Spleen (tissue), 13 donors: ENCODE results near the gene YPEL2. TPM values are rescaled to one million over a fixed set of nuclear protein-coding genes. Genes with fewer than 3 reads are reported as not detected.

Source experiments
- DNase-seq: peaks from one replicate; pipeline ENCODE4 v3.0.0-alpha.2; 2020
- H3K27ac ChIP-seq, 8 donors: fragments of 200-600 bp; sonication (generic) in 7 of 8; 1 replicate in 4 of 8; 2 replicates in 4 of 8; pipeline versions ENCODE4 v1.5.0 to v1.8.0; 2016 to 2021; ENCODE audit warnings: inconsistent platforms in 4 of 8, mild to moderate bottlenecking in 4 of 8, moderate library complexity in 1 of 8
- H3K27me3 ChIP-seq, 7 donors: fragments of 200-600 bp; sonication (generic) in 6 of 7; replicated peaks in 1 of 7; 1 replicate in 4 of 7; 2 replicates in 3 of 7; pipeline versions ENCODE4 v1.5.0 to v1.8.0; 2016 to 2021; ENCODE audit warnings: inconsistent platforms in 3 of 7, mild to moderate bottlenecking in 1 of 7
- H3K36me3 ChIP-seq, 6 donors: fragments of 200-600 bp; sonication (generic) in 5 of 6; 1 replicate in 4 of 6; 2 replicates in 2 of 6; pipeline versions ENCODE4 v1.5.0 to v1.8.0; 2016 to 2021; ENCODE audit warnings: inconsistent platforms in 2 of 6
- H3K4me1 ChIP-seq, 6 donors: fragments of 200-600 bp; sonication (generic) in 5 of 6; 1 replicate in 3 of 6; 2 replicates in 3 of 6; pipeline versions ENCODE4 v1.5.0 to v1.8.0; 2016 to 2021; ENCODE audit warnings: inconsistent platforms in 3 of 6
- H3K4me3 ChIP-seq, 8 donors: fragments of 200-600 bp; sonication (generic) in 7 of 8; 1 replicate in 4 of 8; 2 replicates in 4 of 8; pipeline versions ENCODE4 v1.5.0 to v1.8.0; 2016 to 2021; ENCODE audit warnings: inconsistent platforms in 4 of 8, mild to moderate bottlenecking in 4 of 8, moderate library complexity in 2 of 8
- H3K9me3 ChIP-seq, 8 donors: fragments of 200-600 bp; sonication (generic) in 7 of 8; 1 replicate in 4 of 8; 2 replicates in 4 of 8; pipeline versions ENCODE4 v1.5.0 to v1.8.0; 2016 to 2021; ENCODE audit warnings: inconsistent platforms in 4 of 8
- CTCF ChIP-seq, 11 experiments: fragments of 200-600 bp in 7 of 11; fragments of 450-650 bp in 4 of 11; sonication (generic) in 4 of 11; IDR thresholded peaks in 8 of 11; conservative IDR thresholded peaks in 3 of 11; 1 replicate in 7 of 11; 2 replicates in 4 of 11; pipeline versions ENCODE4 v1.4.0 to v1.8.0; 2016 to 2021; ENCODE audit warnings: antibody characterized with exemption in 11 of 11, inconsistent platforms in 4 of 11, mild to moderate bottlenecking in 1 of 11
- POLR2A ChIP-seq, 3 donors: fragments of 450-650 bp; IDR thresholded peaks; one replicate each; pipeline ENCODE4 v1.5.1; 2017; ENCODE audit warnings: antibody characterized with exemption in 3 of 3, mild to moderate bottlenecking in 1 of 3
- POLR2AphosphoS5 ChIP-seq, 3 donors: sonication (generic); formaldehyde crosslinking; IDR thresholded peaks; one replicate each; pipeline ENCODE4 v1.5.1; 2017; ENCODE audit warnings: antibody characterized with exemption in 3 of 3
- WGBS, 5 donors: extraction: QIAGEN DNeasy Blood & Tissue Kit in 3 of 5; methylation state at CpG; one replicate each; pipeline versions ENCODE4 v1.1.5 to v1.1.7; 2013 to 2018; 5-methylcytosine and 5-hydroxymethylcytosine counted together
- intact Hi-C: fragments of 100-400 bp; cut with DNase I; formaldehyde crosslinking; loops from one replicate; pipeline ENCODE4 v1.15.0; 2023; ENCODE audit warnings: low total_unique reads
- long read RNA-seq, 2 donors: transcript quantifications; one replicate each; lab custom pipeline, GENCODE V29; 2026
- polyA plus RNA-seq, 3 donors: library from polyadenylated mRNA; stranded (reverse); fragments of 200-250 nt; gene quantifications; one replicate each; pipeline ENCODE4 v1.2.1, GENCODE V29; 2013
- total RNA-seq, 7 donors: library from RNA; depleted of rRNA in 3 of 7; stranded (reverse); fragments of >200 nt in 3 of 7; fragmentation: NEBNext Ultra II Directional in 4 of 7; extraction: Animal tissue kit (Norgen Biotek cat#: 25700) in 4 of 7; gene quantifications; one replicate each; pipeline versions ENCODE4 v1.1.0 to v1.2.1, GENCODE V29; 2016 to 2021
- donor health status: healthy with polysubstance abuse.
- donor health status: DM: no; HTN: no; CAD: no; lungs with moderate emphysema.
- donor health status: DM: no; HTN: no; CAD: no.
- donor health status: Bipolar disorder and iron deficiency.
- donor health status: healthy.
- donor health status: DM: no; HTN: no; CAD: no.
- donor health status: DM: yes; HTN: yes; CAD: no.

Gene YPEL2
- total RNA-seq (10 to 100 TPM; 24.6 to 45.6 (median 36.2) TPM), polyA plus RNA-seq (1 to 10 TPM; 6.7 to 9.1 (median 9.0) TPM)
- long read RNA-seq, donor 1, full-length matches to known transcripts = 6 of 6 reads
- long read RNA-seq, donor 1, partial matches to known transcripts = 0 of 6 reads
- long read RNA-seq, donor 1, other reads (novel, unspliced or antisense) = 0 of 6 reads
- long read RNA-seq, donor 2, full-length matches to known transcripts = 4 of 4 reads
- long read RNA-seq, donor 2, partial matches to known transcripts = 0 of 4 reads
- long read RNA-seq, donor 2, other reads (novel, unspliced or antisense) = 0 of 4 reads

- Histone ChIP-seq H3K27ac (peak within 1 kb of the TSS; percentile 67 to 95 (median 92)), H3K27me3 (no peaks in the 10 kb centered on the region), H3K4me1 (peaks cover 28 to 81% (median 65%) of the 10 kb centered on the region in 6 donors), H3K4me3 (peak within 1 kb of the TSS; percentile 86 to 99 (median 96)), H3K9me3 (no peaks in the 10 kb centered on the region), H3K36me3 (no peaks in the 10 kb centered on the region)
- intact Hi-C loops = loop anchor here (10.0 kb wide), 1 partner anchor 53 kb away; no protein-coding TSS in a partner anchor
- WGBS, 5 donors = 0 to 1% (median 1%) methylated on average over 26 to 71 of the region's 71 CpGs
- peak; percentile 97 for DNase-seq
- TF ChIP-seq POLR2AphosphoS5 (IDR thresholded peaks at IDR 0.05) (peak; percentile 85 to 93 (median 92)), POLR2A (IDR thresholded peaks at IDR 0.05) (peak in 1 of 3 donors; percentile 56), CTCF (IDR thresholded peaks at IDR 0.05 in 8 of 11, conservative IDR thresholded peaks at IDR 0.05 in 3 of 11) (peak in 1 of 11 experiments; percentile 9)
These were observed at the start of gene YPEL2 for GRCh38 chr17:59331129-59331928. TSS of gene YPEL2 (plus strand) at chr17:59331655. CDS start at chr17:59353410, 21,755 bp downstream.

- 75 to 85% (median 82%) methylated on average over 4 of the region's 4 CpGs for WGBS, 5 donors
- H3K27me3 ChIP-seq = no peaks in the 10 kb centered on the region
- H3K36me3 ChIP-seq = no peaks in the 10 kb centered on the region
- DNase-seq = no peak
- peaks cover 0 to 15% (median 1%) of the 10 kb centered on the region in 6 donors for H3K4me1 ChIP-seq
- intact Hi-C loops = no loop called here
- no peaks in the 10 kb centered on the region for H3K9me3 ChIP-seq
- TF ChIP-seq CTCF (IDR thresholded peaks at IDR 0.05 in 8 of 11, conservative IDR thresholded peaks at IDR 0.05 in 3 of 11) = no peak
- no peak for TF ChIP-seq POLR2A (IDR thresholded peaks at IDR 0.05)
- TF ChIP-seq POLR2AphosphoS5 (IDR thresholded peaks at IDR 0.05) = no peak
- no peak overlapping the region for H3K27ac ChIP-seq
- no peak overlapping the region for H3K4me3 ChIP-seq
These were observed 47.1 kb upstream of the YPEL2 start for GRCh38 chr17:59284317-59284716.

- WGBS, 5 donors = 4 to 18% (median 13%) methylated on average over 1 of the region's 1 CpG
- Histone ChIP-seq H3K27ac (peak overlapping the region in 5 of 8 donors; percentile 43 to 74 (median 52)), H3K27me3 (no peaks in the 10 kb centered on the region), H3K4me1 (peaks cover 0 to 33% (median 14%) of the 10 kb centered on the region in 6 donors), H3K9me3 (no peaks in the 10 kb centered on the region), H3K36me3 (no peaks in the 10 kb centered on the region), H3K4me3 (no peak overlapping the region)
- no peak for DNase-seq
- intact Hi-C loops = no loop called here
- TF ChIP-seq CTCF (IDR thresholded peaks at IDR 0.05 in 8 of 11, conservative IDR thresholded peaks at IDR 0.05 in 3 of 11) (no peak), POLR2AphosphoS5 (IDR thresholded peaks at IDR 0.05) (peak in 1 of 3 donors; percentile 70)
These were observed 44.0 kb upstream of the YPEL2 start for GRCh38 chr17:59287452-59287851.

GRCh38 chr17:59287891-59288290 is 43.6 kb upstream of the YPEL2 start:
- H3K4me3 ChIP-seq = no peak overlapping the region
- TF ChIP-seq CTCF (IDR thresholded peaks at IDR 0.05 in 8 of 11, conservative IDR thresholded peaks at IDR 0.05 in 3 of 11) (no peak), POLR2AphosphoS5 (IDR thresholded peaks at IDR 0.05) (no peak), POLR2A (IDR thresholded peaks at IDR 0.05) (no peak)
- H3K36me3 ChIP-seq = no peaks in the 10 kb centered on the region
- peak overlapping the region in 5 of 8 donors; percentile 43 to 74 (median 52) for H3K27ac ChIP-seq
- no peak for DNase-seq
- no peaks in the 10 kb centered on the region for H3K9me3 ChIP-seq
- intact Hi-C loops = no loop called here
- WGBS, 5 donors = 40 to 66% (median 62%) methylated on average over 3 of the region's 3 CpGs
- peaks cover 0 to 33% (median 14%) of the 10 kb centered on the region in 6 donors for H3K4me1 ChIP-seq
- no peaks in the 10 kb centered on the region for H3K27me3 ChIP-seq
